Vagina (tissue), 2 donors: ENCODE data around the gene TNIK. TPM values are rescaled to one million over a fixed set of nuclear protein-coding genes. Genes with fewer than 3 reads are reported as not detected.

Experiments used
- DNase-seq, 2 donors: peaks; one replicate each; pipeline ENCODE4 v3.0.0-alpha.2; 2017; ENCODE audit errors: extremely low spot score in 2 of 2
- H3K27ac ChIP-seq: fragments of 200-600 bp; sonication (generic); one replicate; pipeline ENCODE4 v1.5.1; 2019
- H3K27me3 ChIP-seq: fragments of 200-600 bp; sonication (generic); one replicate; pipeline ENCODE4 v1.5.1; 2019
- H3K36me3 ChIP-seq, 2 donors: fragments of 200-600 bp; sonication (generic); one replicate each; pipeline ENCODE4 v1.5.1; 2017 to 2019
- H3K4me1 ChIP-seq: fragments of 200-600 bp; sonication (generic); one replicate; pipeline ENCODE4 v1.5.1; 2019
- H3K4me3 ChIP-seq, 2 donors: fragments of 200-600 bp; sonication (generic); 1 replicate in 1 of 2; 2 replicates in 1 of 2; pipeline ENCODE4 v1.5.1; 2016 to 2019
- H3K9me3 ChIP-seq: fragments of 200-600 bp; sonication (generic); one replicate; pipeline ENCODE4 v1.5.1; 2019
- CTCF ChIP-seq, 3 experiments: fragments of 450-650 bp in 2 of 3; fragments of 200-600 bp in 1 of 3; sonication (generic) in 1 of 3; IDR thresholded peaks; one replicate each; pipeline ENCODE4 v1.5.1; 2017 to 2019; ENCODE audit warnings: antibody characterized with exemption in 3 of 3, mild to moderate bottlenecking in 2 of 3, moderate library complexity in 2 of 3
- POLR2A ChIP-seq, 2 donors: fragments of 450-650 bp; IDR thresholded peaks; one replicate each; pipeline ENCODE4 v1.6.1; 2017; ENCODE audit warnings: antibody characterized with exemption in 2 of 2, mild to moderate bottlenecking in 2 of 2, moderate library complexity in 2 of 2
- POLR2AphosphoS5 ChIP-seq, 2 donors: sonication (generic); formaldehyde crosslinking; IDR thresholded peaks; one replicate each; pipeline ENCODE4 v1.9.0; 2017; ENCODE audit warnings: antibody characterized with exemption in 2 of 2, mild to moderate bottlenecking in 2 of 2, low read depth in 1 of 2; ENCODE audit not compliant: insufficient read depth in 1 of 2
- intact Hi-C: fragments of 100-400 bp; cut with DNase I; formaldehyde crosslinking; loops from one replicate; pipeline ENCODE4 v1.15.1; 2023
- total RNA-seq: library from RNA; depleted of rRNA; stranded (reverse); fragments of >200 nt; gene quantifications from one replicate; pipeline ENCODE4 v1.2.3, GENCODE V29; 2016

Gene TNIK
- total RNA-seq, 1 donor from 2014 or later, result 5.9 TPM

GRCh38 chr3:171315101-171315500 lies 145.1 kb downstream of the TNIK start:
- intact Hi-C loops, result no loop called here
- Histone ChIP-seq H3K4me3 (no peak overlapping the region), H3K4me1 (no peaks in the 10 kb centered on the region), H3K36me3 (no peaks in the 10 kb centered on the region), H3K27me3 (no peaks in the 10 kb centered on the region), H3K9me3 (no peaks in the 10 kb centered on the region), H3K27ac (no peak overlapping the region)
- no peak for DNase-seq
- TF ChIP-seq POLR2AphosphoS5 (IDR thresholded peaks at IDR 0.05; ENCODE audit: insufficient read depth in 1 of 2, low read depth in 1 of 2) (no peak), POLR2A (IDR thresholded peaks at IDR 0.05) (no peak), CTCF (IDR thresholded peaks at IDR 0.05) (no peak)

GRCh38 chr3:171314341-171314740 lies 145.9 kb downstream of the TNIK start:
- Histone ChIP-seq H3K27ac (no peak overlapping the region), H3K9me3 (no peaks in the 10 kb centered on the region), H3K27me3 (no peaks in the 10 kb centered on the region), H3K4me1 (no peaks in the 10 kb centered on the region), H3K4me3 (no peak overlapping the region), H3K36me3 (no peaks in the 10 kb centered on the region)
- intact Hi-C loops, result no loop called here
- no peak for TF ChIP-seq CTCF (IDR thresholded peaks at IDR 0.05)
- no peak for TF ChIP-seq POLR2AphosphoS5 (IDR thresholded peaks at IDR 0.05; ENCODE audit: insufficient read depth in 1 of 2, low read depth in 1 of 2)
- TF ChIP-seq POLR2A (IDR thresholded peaks at IDR 0.05), result no peak
- DNase-seq, result no peak

- Histone ChIP-seq H3K27ac (no peak overlapping the region), H3K36me3 (no peaks in the 10 kb centered on the region)
- intact Hi-C loops, result no loop called here
These were observed 146.5 kb downstream of the TNIK start for GRCh38 chr3:171313702-171314101.

GRCh38 chr3:171312741-171313140 lies 147.5 kb downstream of the TNIK start:
- H3K27ac ChIP-seq, result no peak overlapping the region
- H3K4me1 ChIP-seq, result no peaks in the 10 kb centered on the region
- H3K27me3 ChIP-seq, result no peaks in the 10 kb centered on the region
- H3K36me3 ChIP-seq, result no peaks in the 10 kb centered on the region
- no peak for DNase-seq
- H3K4me3 ChIP-seq, result no peak overlapping the region
- H3K9me3 ChIP-seq, result no peaks in the 10 kb centered on the region
- no peak for TF ChIP-seq CTCF (IDR thresholded peaks at IDR 0.05)
- TF ChIP-seq POLR2AphosphoS5 (IDR thresholded peaks at IDR 0.05; ENCODE audit: insufficient read depth in 1 of 2, low read depth in 1 of 2), result no peak
- no peak for TF ChIP-seq POLR2A (IDR thresholded peaks at IDR 0.05)
- intact Hi-C loops, result no loop called here

More at GRCh38 chr3:171313702-171314101, 146.5 kb downstream of the TNIK start:
- no peak for DNase-seq
- H3K27me3 ChIP-seq, result no peaks in the 10 kb centered on the region
- no peaks in the 10 kb centered on the region for H3K4me1 ChIP-seq
- H3K9me3 ChIP-seq, result no peaks in the 10 kb centered on the region
- no peak for TF ChIP-seq CTCF (IDR thresholded peaks at IDR 0.05)
- TF ChIP-seq POLR2A (IDR thresholded peaks at IDR 0.05), result no peak
- TF ChIP-seq POLR2AphosphoS5 (IDR thresholded peaks at IDR 0.05; ENCODE audit: insufficient read depth in 1 of 2, low read depth in 1 of 2), result no peak
- H3K4me3 ChIP-seq, result no peak overlapping the region

- H3K9me3 ChIP-seq, result no peaks in the 10 kb centered on the region
- no peaks in the 10 kb centered on the region for H3K4me1 ChIP-seq
- intact Hi-C loops, result no loop called here
- no peaks in the 10 kb centered on the region for H3K27me3 ChIP-seq
- TF ChIP-seq POLR2A (IDR thresholded peaks at IDR 0.05) (no peak), POLR2AphosphoS5 (IDR thresholded peaks at IDR 0.05; ENCODE audit: insufficient read depth in 1 of 2, low read depth in 1 of 2) (no peak), CTCF (IDR thresholded peaks at IDR 0.05) (no peak)
- no peaks in the 10 kb centered on the region for H3K36me3 ChIP-seq
- no peak overlapping the region for H3K27ac ChIP-seq
- no peak for DNase-seq
- H3K4me3 ChIP-seq, result no peak overlapping the region
These were observed 148.4 kb downstream of the TNIK start for GRCh38 chr3:171311784-171312183.
